Left lung (tissue), 10 donors: ENCODE data around the gene LHX6. TPM values are rescaled to one million over a fixed set of nuclear protein-coding genes. Genes with fewer than 3 reads are reported as not detected.

Experiments used
- ATAC-seq: fragments of 200-7000 bp; cut with Tn5 transposase; one replicate; pipeline ENCODE4 v1.9.1; 2020; ENCODE audit warnings: moderate library complexity
- DNase-seq, 4 donors: peaks; one replicate each; pipeline ENCODE4 v3.0.0-alpha.2; 2013 to 2020
- H3K27ac ChIP-seq, 2 donors: fragments of 200-600 bp; sonication (generic) in 1 of 2; one replicate each; pipeline versions ENCODE4 v1.5.0 to v1.8.0; 2020 to 2021
- H3K27me3 ChIP-seq, 2 donors: fragments of 200-600 bp; sonication (generic) in 1 of 2; one replicate each; pipeline versions ENCODE4 v1.5.0 to v1.8.0; 2020 to 2021
- H3K36me3 ChIP-seq, 2 donors: fragments of 200-600 bp; sonication (generic) in 1 of 2; one replicate each; pipeline versions ENCODE4 v1.5.0 to v1.8.0; 2020 to 2021
- H3K4me1 ChIP-seq, 2 donors: fragments of 200-600 bp; one replicate each; pipeline ENCODE4 v1.8.0; 2021
- H3K4me3 ChIP-seq, 2 donors: fragments of 200-600 bp; sonication (generic) in 1 of 2; one replicate each; pipeline versions ENCODE4 v1.5.0 to v1.8.0; 2020 to 2021; ENCODE audit warnings: mild to moderate bottlenecking in 1 of 2
- H3K9me3 ChIP-seq, 2 donors: fragments of 200-600 bp; sonication (generic) in 1 of 2; one replicate each; pipeline versions ENCODE4 v1.5.0 to v1.8.0; 2020 to 2021
- intact Hi-C, 2 donors: fragments of 100-400 bp; cut with DNase I; formaldehyde crosslinking; loops; one replicate each; pipeline versions ENCODE4 v1.11.2 to v1.14.2; 2022
- polyA plus RNA-seq, 6 donors: library from polyadenylated mRNA; unstranded; fragments of 120-200 nt; gene quantifications; one replicate each; pipeline ENCODE4 v1.2.1, GENCODE V29; 2013; ENCODE audit not compliant: insufficient read length in 6 of 6
- total RNA-seq, 2 donors: library from RNA; stranded (reverse); fragmentation: NEBNext Ultra II Directional; extraction: Animal tissue kit (Norgen Biotek cat#: 25700); gene quantifications; one replicate each; pipeline ENCODE4 v1.2.1, GENCODE V29; 2021
- TF ChIP-seq, protein P1 (sequence below), 2 donors: fragments of 200-600 bp; sonication (generic) in 1 of 2; IDR thresholded peaks; one replicate each; pipeline versions ENCODE4 v1.5.0 to v1.8.0; 2021; ENCODE audit warnings: antibody characterized with exemption in 2 of 2
- donor health status: DM: no; HTN: yes; CAD: no.
- donor health status: DM: no; HTN: no; CAD: no.

LHX6 gene
- total and polyA plus RNA-seq, 8 donors: 4.8 to 25.4 (median 18.2) TPM

- TF ChIP-seq, protein P1, sequence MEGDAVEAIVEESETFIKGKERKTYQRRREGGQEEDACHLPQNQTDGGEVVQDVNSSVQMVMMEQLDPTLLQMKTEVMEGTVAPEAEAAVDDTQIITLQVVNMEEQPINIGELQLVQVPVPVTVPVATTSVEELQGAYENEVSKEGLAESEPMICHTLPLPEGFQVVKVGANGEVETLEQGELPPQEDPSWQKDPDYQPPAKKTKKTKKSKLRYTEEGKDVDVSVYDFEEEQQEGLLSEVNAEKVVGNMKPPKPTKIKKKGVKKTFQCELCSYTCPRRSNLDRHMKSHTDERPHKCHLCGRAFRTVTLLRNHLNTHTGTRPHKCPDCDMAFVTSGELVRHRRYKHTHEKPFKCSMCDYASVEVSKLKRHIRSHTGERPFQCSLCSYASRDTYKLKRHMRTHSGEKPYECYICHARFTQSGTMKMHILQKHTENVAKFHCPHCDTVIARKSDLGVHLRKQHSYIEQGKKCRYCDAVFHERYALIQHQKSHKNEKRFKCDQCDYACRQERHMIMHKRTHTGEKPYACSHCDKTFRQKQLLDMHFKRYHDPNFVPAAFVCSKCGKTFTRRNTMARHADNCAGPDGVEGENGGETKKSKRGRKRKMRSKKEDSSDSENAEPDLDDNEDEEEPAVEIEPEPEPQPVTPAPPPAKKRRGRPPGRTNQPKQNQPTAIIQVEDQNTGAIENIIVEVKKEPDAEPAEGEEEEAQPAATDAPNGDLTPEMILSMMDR (IDR thresholded peaks at IDR 0.05): no peak
- Histone ChIP-seq H3K4me3 (no peak overlapping the region), H3K9me3 (no peaks in the 10 kb centered on the region), H3K27me3 (peaks cover 0 to 10% of the 10 kb centered on the region in 2 donors), H3K36me3 (no peaks in the 10 kb centered on the region), H3K27ac (no peak overlapping the region), H3K4me1 (no peaks in the 10 kb centered on the region)
- ATAC-seq (no peak), DNase-seq (no peak)
- intact Hi-C loops: no loop called here
These were observed 41.8 kb downstream of the LHX6 start for GRCh38 chr9:122186777-122187470.

DNA sequence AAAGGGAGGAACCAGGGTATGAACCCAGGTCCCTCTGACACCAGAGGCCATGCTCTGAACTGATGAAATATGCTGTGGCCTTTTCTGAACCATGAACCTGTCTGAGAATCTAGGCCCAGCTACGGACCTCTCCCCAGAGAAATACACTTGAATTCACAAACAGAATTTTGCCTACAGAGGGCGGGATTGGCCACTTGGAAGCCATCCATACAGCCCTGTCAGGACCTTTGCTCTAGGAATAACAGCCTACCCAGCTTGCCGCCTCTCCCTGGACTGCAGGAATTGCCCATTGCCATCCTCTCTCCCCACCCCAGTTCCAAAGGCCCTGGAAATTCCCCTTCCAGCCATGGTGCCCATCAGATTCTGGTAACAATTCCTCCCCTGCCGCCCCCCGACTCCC, 42.5 kb downstream of the LHX6 start:
- Histone ChIP-seq H3K9me3 (no peaks in the 10 kb centered on the region), H3K27ac (no peak overlapping the region), H3K27me3 (peaks cover 0 to 10% of the 10 kb centered on the region in 2 donors), H3K36me3 (no peaks in the 10 kb centered on the region), H3K4me3 (no peak overlapping the region), H3K4me1 (no peaks in the 10 kb centered on the region)
- DNase-seq (no peak), ATAC-seq (no peak)
- TF ChIP-seq, protein P1 (IDR thresholded peaks at IDR 0.05): no peak
- intact Hi-C loops: no loop called here

- no peak overlapping the region for H3K4me3 ChIP-seq
- no peaks in the 10 kb centered on the region for H3K36me3 ChIP-seq
- no peak overlapping the region for H3K27ac ChIP-seq
- no peak for DNase-seq
- ATAC-seq: no peak
- intact Hi-C loops: no loop called here
- TF ChIP-seq, protein P1 (IDR thresholded peaks at IDR 0.05): no peak
- H3K27me3 ChIP-seq: peaks cover 0 to 10% of the 10 kb centered on the region in 2 donors
- H3K4me1 ChIP-seq: no peaks in the 10 kb centered on the region
- no peaks in the 10 kb centered on the region for H3K9me3 ChIP-seq
These were observed 44.2 kb downstream of the LHX6 start for GRCh38 chr9:122184551-122184950.

DNA sequence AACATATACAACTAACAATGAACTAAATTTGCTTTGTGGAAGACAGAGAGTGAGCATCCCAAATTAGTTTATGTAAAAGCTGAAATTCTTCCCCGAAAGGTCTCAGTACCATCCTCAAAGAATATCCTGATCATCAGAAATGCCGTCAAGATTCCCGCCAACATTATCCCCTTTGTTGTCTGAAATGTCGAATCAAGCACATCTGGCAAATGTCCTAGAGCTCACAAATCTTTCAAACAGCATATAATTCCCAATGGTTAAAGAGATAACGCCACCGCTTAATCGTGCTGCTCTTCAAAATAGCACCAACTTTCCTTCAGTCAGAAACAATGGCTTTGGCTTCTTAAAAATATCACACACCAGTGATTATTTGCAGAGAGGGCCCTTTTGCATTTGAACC, 45.3 kb downstream of the LHX6 start:
- Histone ChIP-seq H3K36me3 (no peaks in the 10 kb centered on the region), H3K4me1 (no peaks in the 10 kb centered on the region), H3K27me3 (peaks cover 0 to 10% of the 10 kb centered on the region in 2 donors), H3K27ac (no peak overlapping the region), H3K4me3 (no peak overlapping the region), H3K9me3 (no peaks in the 10 kb centered on the region)
- TF ChIP-seq, protein P1 (IDR thresholded peaks at IDR 0.05): no peak
- DNase-seq: no peak
- intact Hi-C loops: no loop called here
- ATAC-seq: no peak

DNA sequence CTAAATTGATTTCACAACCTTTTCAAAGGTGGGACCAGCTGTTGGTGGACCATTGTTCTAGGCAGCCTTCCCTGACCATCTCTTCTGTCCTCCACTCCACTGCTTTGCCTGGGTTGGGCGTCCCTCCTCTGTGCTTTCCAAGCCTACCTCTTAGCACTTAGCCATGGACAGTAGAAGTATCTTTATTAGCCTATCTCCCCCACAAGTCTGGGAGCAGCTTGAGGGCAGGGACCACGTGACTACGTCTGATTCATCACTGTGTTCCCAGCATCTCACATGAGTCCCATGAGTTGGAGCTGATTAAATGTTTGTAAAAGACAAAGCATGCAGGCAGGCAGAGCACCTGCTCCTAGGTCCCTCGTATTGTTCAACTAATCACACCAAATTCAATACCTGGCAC, 48.1 kb downstream of the LHX6 start:
- Histone ChIP-seq H3K4me1 (no peaks in the 10 kb centered on the region), H3K27me3 (peaks cover 0 to 19% of the 10 kb centered on the region in 2 donors), H3K4me3 (no peak overlapping the region), H3K9me3 (no peaks in the 10 kb centered on the region), H3K36me3 (no peaks in the 10 kb centered on the region), H3K27ac (no peak overlapping the region)
- ATAC-seq (no peak), DNase-seq (no peak)
- TF ChIP-seq, protein P1 (IDR thresholded peaks at IDR 0.05): no peak
- intact Hi-C loops: no loop called here
